Measurements from ENCODE around the gene CAMK2G. TPM values are rescaled to one million over a fixed set of nuclear protein-coding genes. Genes with fewer than 3 reads are reported as not detected.

The CAMK2G gene
- total RNA-seq, 2 donors from 2014 or later = 20.9 to 21.7 TPM

- Mint-ChIP-seq H3K27me3 (ENCODE audit: insufficient read depth) (no peaks in the 10 kb centered on the region), H3K27ac (no peak overlapping the region), H3K9me3 (no peaks in the 10 kb centered on the region), H3K4me1 (peaks cover 15% of the 10 kb centered on the region), H3K4me3 (no peak overlapping the region), H3K36me3 (ENCODE audit: low read depth) (peaks cover 63% of the 10 kb centered on the region)
- Histone ChIP-seq H3K36me3 (ENCODE audit: control insufficient read depth, insufficient read depth, low read length) (peaks cover 76% of the 10 kb centered on the region), H3K9ac (ENCODE audit: extremely low read depth, low read length, poor library complexity, severe bottlenecking) (no peak overlapping the region), H3K9me3 (ENCODE audit: control insufficient read depth, low read length) (no peaks in the 10 kb centered on the region), H3K27me3 (ENCODE audit: control insufficient read depth, insufficient read depth, low read length, poor library complexity, severe bottlenecking) (no peaks in the 10 kb centered on the region), H3K4me3 (ENCODE audit: low read length) (no peak overlapping the region), H3K27ac (ENCODE audit: low read depth, low read length) (no peak overlapping the region), H3K4me1 (ENCODE audit: control insufficient read depth, insufficient read depth, low read length) (peaks cover 3% of the 10 kb centered on the region)
- DNase-seq = peak; percentile 63
- peak; percentile 46 for TF ChIP-seq CTCF (conservative IDR thresholded peaks at IDR 0.05)
- 90 to 91% methylated on average over 7 to 11 of the region's 11 CpGs for WGBS, 2 experiments (ENCODE audit: insufficient coverage in 1 of 2, insufficient read length in 1 of 2)
Observed at GRCh38 chr10:73768881-73769280, 105.5 kb downstream of the CAMK2G start.

GRCh38 chr10:73765066-73765465 is 109.3 kb downstream of the CAMK2G start:
- no peak overlapping the region for H3K4me3 ChIP-seq (ENCODE audit: low read length)
- WGBS, 2 experiments (ENCODE audit: insufficient coverage in 1 of 2, insufficient read length in 1 of 2) = 94 to 100% methylated on average over 5 to 6 of the region's 6 CpGs
- no peak for DNase-seq
- H3K36me3 Mint-ChIP-seq (ENCODE audit: low read depth) = peaks cover 84% of the 10 kb centered on the region
- no peaks in the 10 kb centered on the region for H3K27me3 Mint-ChIP-seq (ENCODE audit: insufficient read depth)
- no peak for TF ChIP-seq CTCF (conservative IDR thresholded peaks at IDR 0.05)
- no peak overlapping the region for H3K27ac ChIP-seq (ENCODE audit: low read depth, low read length)
- H3K27ac Mint-ChIP-seq = no peak overlapping the region
- H3K9me3 Mint-ChIP-seq = no peaks in the 10 kb centered on the region
- H3K4me3 Mint-ChIP-seq = no peak overlapping the region
- H3K27me3 ChIP-seq (ENCODE audit: control insufficient read depth, insufficient read depth, low read length, poor library complexity, severe bottlenecking) = no peaks in the 10 kb centered on the region
- H3K36me3 ChIP-seq (ENCODE audit: control insufficient read depth, insufficient read depth, low read length) = peaks cover 97% of the 10 kb centered on the region
- no peaks in the 10 kb centered on the region for H3K4me1 Mint-ChIP-seq
- H3K4me1 ChIP-seq (ENCODE audit: control insufficient read depth, insufficient read depth, low read length) = no peaks in the 10 kb centered on the region
- H3K9ac ChIP-seq (ENCODE audit: extremely low read depth, low read length, poor library complexity, severe bottlenecking) = no peak overlapping the region
- no peaks in the 10 kb centered on the region for H3K9me3 ChIP-seq (ENCODE audit: control insufficient read depth, low read length)

GRCh38 chr10:73763343-73763742 is 111.0 kb downstream of the CAMK2G start:
- peaks cover 74% of the 10 kb centered on the region for H3K36me3 Mint-ChIP-seq (ENCODE audit: low read depth)

More at GRCh38 chr10:73763343-73763742, 111.0 kb downstream of the CAMK2G start:
- no peak for TF ChIP-seq CTCF (conservative IDR thresholded peaks at IDR 0.05)
- H3K27ac ChIP-seq (ENCODE audit: low read depth, low read length) = no peak overlapping the region
- H3K9me3 ChIP-seq (ENCODE audit: control insufficient read depth, low read length) = no peaks in the 10 kb centered on the region
- no peak for DNase-seq
- H3K4me3 ChIP-seq (ENCODE audit: low read length) = no peak overlapping the region
- H3K4me1 Mint-ChIP-seq = no peaks in the 10 kb centered on the region
- H3K9ac ChIP-seq (ENCODE audit: extremely low read depth, low read length, poor library complexity, severe bottlenecking) = no peak overlapping the region
- no peak overlapping the region for H3K4me3 Mint-ChIP-seq
- WGBS, 2 experiments (ENCODE audit: insufficient coverage in 1 of 2, insufficient read length in 1 of 2) = 92% methylated on average over 2 of the region's 2 CpGs; no CpG with 5 or more reads in 1 of the 2 experiments
- peaks cover 97% of the 10 kb centered on the region for H3K36me3 ChIP-seq (ENCODE audit: control insufficient read depth, insufficient read depth, low read length)
- H3K27ac Mint-ChIP-seq = no peak overlapping the region
- H3K9me3 Mint-ChIP-seq = no peaks in the 10 kb centered on the region
- no peaks in the 10 kb centered on the region for H3K27me3 ChIP-seq (ENCODE audit: control insufficient read depth, insufficient read depth, low read length, poor library complexity, severe bottlenecking)
- peaks cover 5% of the 10 kb centered on the region for H3K4me1 ChIP-seq (ENCODE audit: control insufficient read depth, insufficient read depth, low read length)
- no peaks in the 10 kb centered on the region for H3K27me3 Mint-ChIP-seq (ENCODE audit: insufficient read depth)

All from endodermal cell (in vitro differentiated cells).